ENCODE results near the gene GH1. TPM values are rescaled to one million over a fixed set of nuclear protein-coding genes. Genes with fewer than 3 reads are reported as not detected.
"Not testable (repeated sequence)": the region's sequence is repeated elsewhere in the genome, so short reads cannot be mapped to it uniquely, and the experiment has no call there.

Gene GH1
- total and polyA plus RNA-seq, 3 donors from 2014 or later, result 0.43 TPM; not detected in 2

- Histone ChIP-seq H3K9me3 (no peaks in the 10 kb centered on the region), H3K4me3 (no peak overlapping the region), H3K27me3 (no peaks in the 10 kb centered on the region), H3K4me1 (no peaks in the 10 kb centered on the region), H3K27ac (no peak overlapping the region), H3K36me3 (ENCODE audit: low read depth, missing control alignments) (no peaks in the 10 kb centered on the region)
- intact Hi-C loops (cut with DNase I; ENCODE audit: low total_unique reads), result loop anchor here (10.0 kb wide), 1 partner anchor 105 kb away; the partner anchor contains the start of gene ICAM2
- TF ChIP-seq CTCF (IDR thresholded peaks at IDR 0.05) (peak; percentile 85 to 97 (median 87)), POLR2A (IDR thresholded peaks at IDR 0.05) (no peak)
- peak; percentile 64 for DNase-seq
- WGBS, 2 donors, result 52 to 54% methylated on average over 8 of the region's 8 CpGs
Measured at GRCh38 chr17:63919311-63919723, 678 bp upstream of the GH1 start.

DNA sequence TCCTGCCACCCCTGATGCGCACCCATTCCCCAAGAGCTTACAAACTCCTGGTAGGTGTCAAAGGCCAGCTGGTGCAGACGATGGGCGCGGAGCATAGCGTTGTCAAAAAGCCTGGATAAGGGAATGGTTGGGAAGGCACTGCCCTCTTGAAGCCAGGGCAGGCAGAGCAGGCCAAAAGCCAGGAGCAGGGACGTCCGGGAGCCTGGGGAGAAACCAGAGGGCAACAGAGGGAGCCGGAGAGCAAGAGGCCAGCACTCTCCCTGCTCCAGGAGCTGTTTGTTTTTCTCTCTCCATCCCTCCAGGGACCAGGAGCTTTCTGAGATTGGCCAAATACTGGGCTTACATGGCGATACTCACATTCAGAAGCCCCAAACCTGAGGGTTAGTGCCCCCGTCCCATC lies 334 bp downstream of the GH1 start:
- Histone ChIP-seq H3K27ac (no peak overlapping the region), H3K4me3 (no peak overlapping the region), H3K9me3 (no peaks in the 10 kb centered on the region), H3K4me1 (no peaks in the 10 kb centered on the region), H3K36me3 (ENCODE audit: low read depth, missing control alignments) (no peaks in the 10 kb centered on the region), H3K27me3 (no peaks in the 10 kb centered on the region)
- 68 to 76% methylated on average over 8 to 10 of the region's 10 CpGs for WGBS, 2 donors
- intact Hi-C loops (cut with DNase I; ENCODE audit: low total_unique reads), result loop anchor here (10.0 kb wide), 1 partner anchor 106 kb away; the partner anchor contains the start of gene ICAM2
- no peak for DNase-seq
- no peak for TF ChIP-seq CTCF (IDR thresholded peaks at IDR 0.05)
- no peak for TF ChIP-seq POLR2A (IDR thresholded peaks at IDR 0.05)

DNA sequence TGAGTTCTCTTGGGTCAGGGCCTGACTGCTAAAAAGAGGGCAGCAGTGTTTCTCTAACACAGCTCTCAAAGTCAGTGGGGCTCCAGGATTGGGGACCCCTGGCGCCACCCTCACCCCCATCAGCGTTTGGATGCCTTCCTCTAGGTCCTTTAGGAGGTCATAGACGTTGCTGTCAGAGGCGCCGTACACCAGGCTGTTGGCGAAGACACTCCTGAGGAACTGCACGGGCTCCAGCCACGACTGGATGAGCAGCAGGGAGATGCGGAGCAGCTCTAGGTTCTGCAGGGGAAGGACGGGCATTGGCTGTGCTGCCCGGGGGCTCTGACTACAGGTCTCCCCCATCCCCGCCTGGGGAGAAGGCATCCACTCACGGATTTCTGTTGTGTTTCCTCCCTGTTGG lies 993 bp downstream of the GH1 start:
- Histone ChIP-seq H3K27me3 (no peaks in the 10 kb centered on the region), H3K4me3 (no peak overlapping the region), H3K36me3 (ENCODE audit: low read depth, missing control alignments) (no peaks in the 10 kb centered on the region), H3K9me3 (no peaks in the 10 kb centered on the region), H3K4me1 (no peaks in the 10 kb centered on the region), H3K27ac (no peak overlapping the region)
- intact Hi-C loops (cut with DNase I; ENCODE audit: low total_unique reads), result loop anchor here (10.0 kb wide), 1 partner anchor 107 kb away; the partner anchor contains the start of gene ICAM2
- DNase-seq, result no peak
- WGBS, 2 donors, result 72 to 93% methylated on average over 10 to 13 of the region's 13 CpGs
- TF ChIP-seq CTCF (IDR thresholded peaks at IDR 0.05) (no peak), POLR2A (IDR thresholded peaks at IDR 0.05) (no peak)

DNA sequence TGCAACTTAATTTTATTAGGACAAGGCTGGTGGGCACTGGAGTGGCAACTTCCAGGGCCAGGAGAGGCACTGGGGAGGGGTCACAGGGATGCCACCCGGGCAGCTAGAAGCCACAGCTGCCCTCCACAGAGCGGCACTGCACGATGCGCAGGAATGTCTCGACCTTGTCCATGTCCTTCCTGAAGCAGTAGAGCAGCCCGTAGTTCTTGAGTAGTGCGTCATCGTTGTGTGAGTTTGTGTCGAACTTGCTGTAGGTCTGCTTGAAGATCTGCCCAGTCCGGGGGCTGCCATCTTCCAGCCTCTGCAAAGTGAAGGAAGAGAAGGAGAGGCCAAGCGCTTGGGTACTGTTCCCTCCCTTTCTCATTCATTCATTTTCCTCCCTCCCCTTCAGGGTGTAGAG lies 1.4 kb downstream of the GH1 start:
- H3K36me3 ChIP-seq (ENCODE audit: low read depth, missing control alignments); H3K27ac ChIP-seq; H3K4me1 ChIP-seq; H3K27me3 ChIP-seq; H3K4me3 ChIP-seq; H3K9me3 ChIP-seq; DNase-seq: not testable (repeated sequence)
- 92 to 95% methylated on average over 11 of the region's 11 CpGs for WGBS, 2 donors
- intact Hi-C loops (cut with DNase I; ENCODE audit: low total_unique reads), result loop anchor here (10.0 kb wide), 1 partner anchor 108 kb away; the partner anchor contains the start of gene ICAM2

DNA sequence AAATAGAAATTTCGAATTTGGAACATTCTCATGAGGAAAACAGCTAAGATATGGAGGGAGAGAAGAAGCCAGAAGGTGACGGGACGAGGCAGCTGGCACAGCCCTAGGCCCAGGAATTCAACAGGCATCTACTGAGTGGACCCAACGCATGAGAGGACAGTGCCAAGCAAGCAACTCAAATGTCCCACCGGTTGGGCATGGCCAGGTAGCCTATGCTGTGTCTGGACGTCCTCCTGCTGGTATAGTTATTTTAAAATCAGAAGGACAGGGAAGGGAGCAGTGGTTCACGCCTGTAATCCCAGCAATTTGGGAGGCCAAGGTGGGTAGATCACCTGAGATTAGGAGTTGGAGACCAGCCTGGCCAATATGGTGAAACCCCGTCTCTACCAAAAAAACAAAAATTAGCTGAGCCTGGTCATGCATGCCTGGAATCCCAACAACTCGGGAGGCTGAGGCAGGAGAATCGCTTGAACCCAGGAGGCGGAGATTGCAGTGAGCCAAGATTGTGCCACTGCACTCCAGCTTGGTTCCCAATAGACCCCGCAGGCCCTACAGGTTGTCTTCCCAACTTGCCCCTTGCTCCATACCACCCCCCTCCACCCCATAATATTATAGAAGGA lies 2.0 kb downstream of the GH1 start:
- no peak overlapping the region for H3K27ac ChIP-seq
- no peak for DNase-seq
- H3K36me3 ChIP-seq (ENCODE audit: low read depth, missing control alignments), result no peaks in the 10 kb centered on the region
- H3K4me3 ChIP-seq, result no peak overlapping the region
- TF ChIP-seq POLR2A (IDR thresholded peaks at IDR 0.05) (no peak), CTCF (IDR thresholded peaks at IDR 0.05) (no peak)
- H3K9me3 ChIP-seq, result no peaks in the 10 kb centered on the region
- no peaks in the 10 kb centered on the region for H3K27me3 ChIP-seq
- intact Hi-C loops (cut with DNase I; ENCODE audit: low total_unique reads), result loop anchor here (10.0 kb wide), 1 partner anchor 108 kb away; the partner anchor contains the start of gene ICAM2
- no peaks in the 10 kb centered on the region for H3K4me1 ChIP-seq
- 89 to 92% methylated on average over 12 of the region's 12 CpGs for WGBS, 2 donors

DNA sequence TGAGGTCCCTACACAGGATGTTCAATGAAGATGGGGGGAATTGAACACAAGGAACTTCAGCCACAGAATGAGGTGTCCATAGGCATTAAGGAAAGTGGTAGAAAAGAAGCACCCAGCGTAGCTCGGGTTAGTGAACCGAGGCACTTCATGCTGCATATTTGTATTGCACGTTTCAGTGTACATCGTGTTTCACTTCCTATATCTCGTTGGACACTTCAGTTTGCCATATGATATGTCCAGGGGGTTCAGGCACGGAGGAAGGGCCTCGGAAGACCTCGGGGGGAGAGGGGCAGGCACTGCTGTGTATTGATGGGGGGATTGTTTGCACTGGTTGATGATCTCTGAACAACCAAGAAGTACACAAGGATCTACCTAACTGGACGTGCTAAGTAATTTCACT lies 2.9 kb downstream of the GH1 start:
- not testable (repeated sequence) for H3K36me3 ChIP-seq (ENCODE audit: low read depth, missing control alignments); H3K9me3 ChIP-seq; H3K4me1 ChIP-seq; DNase-seq; H3K4me3 ChIP-seq; H3K27me3 ChIP-seq; H3K27ac ChIP-seq
- intact Hi-C loops (cut with DNase I; ENCODE audit: low total_unique reads), result loop anchor here (10.0 kb wide), 1 partner anchor 109 kb away; the partner anchor contains the start of gene ICAM2
- 83 to 87% methylated on average over 10 of the region's 10 CpGs for WGBS, 2 donors

Measured in testis (tissue), 3 donors.